ENCODE results near the gene BCR. TPM values are rescaled to one million over a fixed set of nuclear protein-coding genes. Genes with fewer than 3 reads are reported as not detected.

The BCR gene
- total RNA-seq, 2 experiments from 2014 or later, result 42.2 to 51.3 TPM

DNA sequence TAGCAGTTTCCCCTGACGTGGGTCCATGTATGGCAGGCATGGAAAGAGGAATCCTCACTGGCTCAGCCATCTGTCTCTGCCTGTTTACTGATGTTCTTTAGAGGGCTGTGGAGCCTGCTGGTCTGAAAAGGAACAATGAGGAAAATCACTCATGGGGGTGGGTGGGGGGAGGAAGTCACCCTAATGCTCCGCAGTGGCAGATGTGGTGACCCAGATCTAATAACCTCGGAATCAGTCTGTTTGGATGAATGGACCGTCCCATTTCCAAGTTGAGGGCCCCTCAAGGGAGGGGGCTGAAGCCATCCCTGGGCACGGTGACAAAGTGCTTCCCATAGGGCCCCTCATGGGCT lies 4.4 kb downstream of the BCR start:
- no peaks in the 10 kb centered on the region for H3K9me3 ChIP-seq (ENCODE audit: low read length)
- intact Hi-C loops (cut with micrococcal nuclease; ENCODE audit: unreplicated experiment), result no loop called here
- H3K4me3 ChIP-seq (ENCODE audit: low read depth, low read length, poor library complexity, severe bottlenecking), result peak overlapping the region; percentile 16
- H4K20me1 ChIP-seq (ENCODE audit: insufficient read depth, low read length), result peaks cover 26% of the 10 kb centered on the region
- H2AFZ ChIP-seq (ENCODE audit: low read length), result no peak overlapping the region
- H3K9me2 ChIP-seq (ENCODE audit: insufficient read depth, low read length), result no peaks in the 10 kb centered on the region
- TF ChIP-seq, protein P1, sequence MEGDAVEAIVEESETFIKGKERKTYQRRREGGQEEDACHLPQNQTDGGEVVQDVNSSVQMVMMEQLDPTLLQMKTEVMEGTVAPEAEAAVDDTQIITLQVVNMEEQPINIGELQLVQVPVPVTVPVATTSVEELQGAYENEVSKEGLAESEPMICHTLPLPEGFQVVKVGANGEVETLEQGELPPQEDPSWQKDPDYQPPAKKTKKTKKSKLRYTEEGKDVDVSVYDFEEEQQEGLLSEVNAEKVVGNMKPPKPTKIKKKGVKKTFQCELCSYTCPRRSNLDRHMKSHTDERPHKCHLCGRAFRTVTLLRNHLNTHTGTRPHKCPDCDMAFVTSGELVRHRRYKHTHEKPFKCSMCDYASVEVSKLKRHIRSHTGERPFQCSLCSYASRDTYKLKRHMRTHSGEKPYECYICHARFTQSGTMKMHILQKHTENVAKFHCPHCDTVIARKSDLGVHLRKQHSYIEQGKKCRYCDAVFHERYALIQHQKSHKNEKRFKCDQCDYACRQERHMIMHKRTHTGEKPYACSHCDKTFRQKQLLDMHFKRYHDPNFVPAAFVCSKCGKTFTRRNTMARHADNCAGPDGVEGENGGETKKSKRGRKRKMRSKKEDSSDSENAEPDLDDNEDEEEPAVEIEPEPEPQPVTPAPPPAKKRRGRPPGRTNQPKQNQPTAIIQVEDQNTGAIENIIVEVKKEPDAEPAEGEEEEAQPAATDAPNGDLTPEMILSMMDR (conservative IDR thresholded peaks at IDR 0.05; ENCODE audit: low read length), result no peak
- TF ChIP-seq EZH2phosphoT487 (IDR thresholded peaks at IDR 0.05; ENCODE audit: borderline replicate concordance, low read depth, low read length), result no peak
- peak overlapping the region; percentile 92 for H3K4me2 ChIP-seq (ENCODE audit: low read length)
- peaks cover 49% of the 10 kb centered on the region for H3K36me3 ChIP-seq (ENCODE audit: insufficient read depth, low read length)
- no peak overlapping the region for H3K27ac ChIP-seq (ENCODE audit: low read depth, low read length, poor library complexity, severe bottlenecking)
- H3K4me1 ChIP-seq (ENCODE audit: insufficient read depth, low read length, poor library complexity, severe bottlenecking), result peaks cover 37% of the 10 kb centered on the region
- H3K79me2 ChIP-seq (ENCODE audit: insufficient read depth, low read depth, low read length), result peaks cover 70% of the 10 kb centered on the region
- no peak for DNase-seq (ENCODE audit: low spot score)
- ChIA-PET CTCF (ENCODE audit: unreplicated experiment) (no interaction called here), POLR2A (interaction anchor here (0.8 kb wide), 1 partner anchor 86 kb away, joined by 3 read pairs; no protein-coding TSS in a partner anchor)
- TSS peak; percentile 14 for BruUV-seq (replicated peaks)

DNA sequence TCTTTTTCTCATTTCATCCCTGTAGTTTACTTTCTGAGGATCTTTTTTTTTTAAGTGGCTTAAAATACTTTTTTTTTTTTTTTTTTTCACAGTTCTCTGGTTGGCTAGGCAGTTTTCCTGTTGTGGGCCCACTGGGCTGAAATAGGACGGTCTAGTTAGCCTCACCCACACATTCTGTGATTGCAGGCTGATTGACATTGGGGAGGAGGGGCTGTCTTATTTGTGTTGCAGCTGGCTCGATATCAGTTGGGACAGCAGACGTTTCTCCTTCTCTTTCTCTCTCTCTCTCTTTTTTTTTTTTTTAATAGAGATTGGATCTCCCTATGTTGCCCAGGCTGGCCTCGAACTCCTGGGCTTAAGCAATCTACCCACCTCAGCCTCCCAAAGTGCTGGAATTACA lies 6.9 kb downstream of the BCR start:
- intact Hi-C loops (cut with micrococcal nuclease; ENCODE audit: unreplicated experiment), result no loop called here
- Histone ChIP-seq H3K9me2 (ENCODE audit: insufficient read depth, low read length) (no peaks in the 10 kb centered on the region), H3K4me2 (ENCODE audit: low read length) (no peak overlapping the region), H3K36me3 (ENCODE audit: insufficient read depth, low read length) (peaks cover 54% of the 10 kb centered on the region), H4K20me1 (ENCODE audit: insufficient read depth, low read length) (peaks cover 25% of the 10 kb centered on the region), H2AFZ (ENCODE audit: low read length) (no peak overlapping the region), H3K4me3 (ENCODE audit: low read depth, low read length, poor library complexity, severe bottlenecking) (no peak overlapping the region), H3K9me3 (ENCODE audit: low read length) (no peaks in the 10 kb centered on the region), H3K79me2 (ENCODE audit: insufficient read depth, low read depth, low read length) (peaks cover 64% of the 10 kb centered on the region), H3K27ac (ENCODE audit: low read depth, low read length, poor library complexity, severe bottlenecking) (no peak overlapping the region), H3K4me1 (ENCODE audit: insufficient read depth, low read length, poor library complexity, severe bottlenecking) (peaks cover 23% of the 10 kb centered on the region)
- TF ChIP-seq, protein P1 (conservative IDR thresholded peaks at IDR 0.05; ENCODE audit: low read length), result no peak
- TF ChIP-seq EZH2phosphoT487 (IDR thresholded peaks at IDR 0.05; ENCODE audit: borderline replicate concordance, low read depth, low read length), result no peak
- CTCF ChIA-PET (ENCODE audit: unreplicated experiment), result no interaction called here
- DNase-seq (ENCODE audit: low spot score), result no peak
- POLR2A ChIA-PET, result interaction anchor here (0.5 kb wide), 1 partner anchor 8 kb away, joined by 6 read pairs; no protein-coding TSS in a partner anchor
- no TSS peak for BruUV-seq (replicated peaks)

DNA sequence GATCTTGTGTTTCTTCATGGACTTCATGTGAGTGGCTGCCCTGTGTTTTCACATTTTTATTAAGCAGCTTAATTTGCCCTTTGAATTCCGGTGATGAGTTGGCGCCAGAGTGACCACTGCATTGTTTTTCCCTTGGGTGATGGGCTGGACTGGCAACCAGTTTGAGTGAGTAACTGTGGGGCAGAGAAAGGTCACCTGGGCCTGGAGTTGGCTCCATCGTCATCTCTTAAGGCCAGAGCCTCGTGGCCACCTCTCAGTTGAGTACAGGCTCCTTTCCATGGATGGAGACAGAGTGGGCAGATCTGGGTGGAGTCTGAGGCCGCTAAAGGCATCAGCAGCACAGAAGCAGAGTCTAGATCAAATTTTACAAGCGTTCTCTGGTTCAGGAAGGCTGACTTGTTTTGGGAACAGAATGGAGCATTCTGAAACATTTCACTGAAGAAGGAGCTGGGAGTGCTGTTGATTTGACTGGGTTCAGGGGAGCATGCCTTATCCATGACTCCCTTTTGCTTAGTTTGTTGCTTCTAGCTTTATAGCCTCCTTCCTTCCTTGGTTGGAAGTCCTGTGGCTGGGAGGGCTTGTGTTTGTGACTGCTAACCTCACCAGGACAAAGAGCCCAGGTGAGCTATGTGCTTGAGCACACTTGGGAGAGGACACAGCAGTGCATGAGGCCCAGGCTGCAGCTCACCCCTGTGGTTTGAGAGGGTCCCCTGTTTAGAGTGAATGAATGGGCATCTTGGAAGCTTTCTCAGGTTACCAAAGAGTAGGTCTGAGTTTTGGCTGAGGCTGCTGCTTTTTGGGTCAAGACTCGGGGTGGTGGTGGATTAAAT lies 7.8 kb downstream of the BCR start:
- Histone ChIP-seq H3K36me3 (ENCODE audit: insufficient read depth, low read length) (peaks cover 56% of the 10 kb centered on the region), H3K27ac (ENCODE audit: low read depth, low read length, poor library complexity, severe bottlenecking) (no peak overlapping the region), H3K9me3 (ENCODE audit: low read length) (no peaks in the 10 kb centered on the region), H2AFZ (ENCODE audit: low read length) (no peak overlapping the region), H3K4me1 (ENCODE audit: insufficient read depth, low read length, poor library complexity, severe bottlenecking) (peaks cover 18% of the 10 kb centered on the region), H3K9me2 (ENCODE audit: insufficient read depth, low read length) (no peaks in the 10 kb centered on the region), H4K20me1 (ENCODE audit: insufficient read depth, low read length) (peaks cover 16% of the 10 kb centered on the region), H3K4me2 (ENCODE audit: low read length) (no peak overlapping the region), H3K4me3 (ENCODE audit: low read depth, low read length, poor library complexity, severe bottlenecking) (no peak overlapping the region), H3K79me2 (ENCODE audit: insufficient read depth, low read depth, low read length) (peaks cover 55% of the 10 kb centered on the region)
- intact Hi-C loops (cut with micrococcal nuclease; ENCODE audit: unreplicated experiment), result no loop called here
- no peak for DNase-seq (ENCODE audit: low spot score)
- ChIA-PET CTCF (ENCODE audit: unreplicated experiment) (no interaction called here), POLR2A (interaction anchor here (0.5 kb wide), 1 partner anchor 7 kb away, joined by 6 read pairs; no protein-coding TSS in a partner anchor)
- BruUV-seq (replicated peaks), result no TSS peak
- TF ChIP-seq EZH2phosphoT487 (IDR thresholded peaks at IDR 0.05; ENCODE audit: borderline replicate concordance, low read depth, low read length), result no peak
- TF ChIP-seq, protein P1 (conservative IDR thresholded peaks at IDR 0.05; ENCODE audit: low read length), result no peak
